GM19467 (cell line): ENCODE results near the gene NLGN1.

ENCODE experiments used
- ATAC-seq: cut with Tn5 transposase; IDR thresholded peaks from one replicate; pipeline ENCODE4 v1.9.1; 2021; ENCODE audit warnings: mild to moderate bottlenecking, moderate library complexity; ENCODE audit not compliant: unreplicated experiment

NLGN1 gene

DNA sequence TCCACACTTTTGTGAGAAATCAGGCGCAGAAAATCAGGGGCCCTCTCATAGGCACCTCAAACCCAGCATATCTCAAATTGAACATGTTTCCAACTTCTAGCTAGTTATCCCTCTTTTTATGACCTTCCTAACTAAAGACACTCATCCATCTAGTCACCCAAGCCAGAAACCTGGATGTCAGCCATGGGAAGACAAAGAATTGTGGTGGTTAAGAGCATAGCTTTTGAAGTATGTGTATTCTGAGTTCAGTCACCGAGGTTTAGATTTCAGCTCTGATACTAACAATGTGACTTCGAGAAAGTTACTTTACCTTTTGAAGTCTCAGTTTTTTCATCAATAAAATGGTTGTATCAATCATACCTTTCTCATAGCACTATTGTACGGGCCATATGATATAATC lies 495.5 kb downstream of the NLGN1 start:
- ATAC-seq = no peak

DNA sequence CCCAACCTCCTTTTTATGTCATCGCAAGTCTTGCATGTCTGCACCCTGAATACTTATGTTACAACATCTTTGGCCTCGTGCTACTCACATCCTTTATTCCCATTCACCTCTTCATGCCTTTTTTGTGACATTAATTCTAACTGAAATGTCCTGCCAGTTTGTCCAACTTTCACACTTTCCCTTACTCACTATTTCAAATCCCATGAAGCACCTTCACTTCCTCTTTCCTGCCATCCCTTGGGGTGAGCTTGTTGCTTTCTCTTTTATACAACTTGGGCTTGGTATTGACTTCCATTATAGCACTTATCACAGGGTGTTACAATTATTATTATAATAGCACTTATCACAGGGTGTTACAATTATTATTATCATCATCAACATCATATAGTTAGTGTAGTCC lies 496.3 kb downstream of the NLGN1 start:
- ATAC-seq = no peak

DNA sequence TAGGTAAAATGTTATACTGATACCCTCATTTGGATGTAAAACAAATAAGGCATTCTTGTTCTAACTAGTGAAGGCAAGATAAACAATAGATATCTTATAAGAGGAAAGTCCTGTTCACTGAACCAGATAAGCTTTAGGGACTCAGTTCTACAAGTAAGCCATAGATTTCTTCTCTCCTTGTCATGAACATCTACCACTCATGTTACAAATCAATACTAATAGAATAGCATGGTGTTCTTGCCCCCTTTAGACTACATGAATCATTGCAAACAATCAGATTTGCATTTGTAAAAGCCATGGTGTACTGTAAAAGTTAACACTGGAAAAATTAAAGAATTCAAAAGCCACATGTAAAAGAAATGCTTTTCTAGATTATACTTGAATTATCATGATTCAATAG lies 500.1 kb downstream of the NLGN1 start:
- no peak for ATAC-seq

DNA sequence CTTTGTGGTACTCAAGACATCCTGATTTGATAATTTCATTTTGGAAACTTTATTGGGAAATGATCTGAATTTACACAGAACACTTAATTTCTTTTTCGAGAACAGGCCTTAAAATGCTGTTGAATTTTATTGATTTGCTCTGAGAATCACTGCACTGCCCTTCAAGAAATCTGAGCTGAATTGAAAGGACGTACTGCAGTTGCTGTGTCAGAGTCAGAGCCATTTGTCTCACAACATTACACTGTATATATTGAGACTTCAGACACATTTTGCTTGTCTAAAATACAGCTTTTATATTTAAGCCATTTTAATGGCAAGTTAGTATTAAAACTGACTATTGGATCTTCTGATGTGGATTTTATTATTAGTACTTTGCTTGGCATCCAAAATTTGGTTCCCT lies 504.1 kb downstream of the NLGN1 start:
- no peak for ATAC-seq

DNA sequence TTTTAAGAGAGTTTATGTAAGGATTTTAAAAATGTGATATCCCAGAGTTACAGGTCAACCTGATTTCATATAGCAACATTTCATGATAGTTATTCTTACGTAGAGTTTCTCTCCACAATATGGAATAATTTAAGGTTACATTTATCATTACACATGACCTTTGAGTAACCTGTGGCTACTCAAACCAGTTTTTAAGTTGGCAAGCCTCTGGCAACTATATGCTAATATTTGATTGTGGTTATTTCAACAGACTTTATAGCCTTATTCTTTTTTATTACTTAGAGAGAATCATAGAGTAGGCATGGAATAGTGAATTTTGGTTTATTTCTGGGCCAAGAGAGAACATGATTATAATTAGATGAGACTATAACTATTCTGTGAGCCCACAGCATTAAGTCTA lies 504.9 kb downstream of the NLGN1 start:
- ATAC-seq = no peak

DNA sequence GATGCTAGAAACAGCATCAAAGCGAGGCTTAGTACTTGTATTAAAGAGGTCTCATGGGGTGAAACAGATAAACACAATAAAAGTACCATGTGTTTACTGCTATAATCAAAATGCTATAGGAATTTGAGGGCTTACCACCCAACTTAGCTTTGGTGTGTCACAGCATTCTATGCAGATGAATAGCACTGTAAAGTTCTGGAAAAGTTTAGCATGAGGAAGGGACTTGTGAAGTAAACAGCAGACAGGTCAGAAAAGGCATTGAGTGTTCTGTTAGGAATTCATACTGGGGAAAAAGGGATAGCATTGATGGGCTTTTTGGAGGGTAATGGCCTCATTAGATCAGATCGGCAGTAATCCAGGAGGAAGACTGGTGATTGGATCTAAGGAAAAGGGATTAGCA lies 505.3 kb downstream of the NLGN1 start:
- no peak for ATAC-seq

DNA sequence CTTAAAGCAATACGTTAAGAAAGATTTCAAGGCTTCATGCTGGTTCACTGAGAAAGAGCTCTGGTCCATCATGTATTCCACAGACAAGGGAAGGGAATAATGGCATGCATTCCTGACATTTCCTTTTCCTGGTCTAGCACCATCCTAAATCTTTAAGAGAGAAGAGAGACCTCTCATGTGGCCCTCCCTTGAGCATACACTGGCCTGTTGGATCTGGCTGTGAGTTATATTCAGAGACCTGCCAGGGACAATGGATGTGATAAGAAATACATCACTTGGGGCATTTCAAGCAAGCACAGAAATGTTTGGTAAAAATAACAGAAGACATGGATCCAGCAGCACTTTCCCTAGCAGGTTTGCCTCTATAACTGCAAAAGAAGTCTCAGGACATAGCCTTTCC lies 507.8 kb downstream of the NLGN1 start:
- ATAC-seq = no peak

DNA sequence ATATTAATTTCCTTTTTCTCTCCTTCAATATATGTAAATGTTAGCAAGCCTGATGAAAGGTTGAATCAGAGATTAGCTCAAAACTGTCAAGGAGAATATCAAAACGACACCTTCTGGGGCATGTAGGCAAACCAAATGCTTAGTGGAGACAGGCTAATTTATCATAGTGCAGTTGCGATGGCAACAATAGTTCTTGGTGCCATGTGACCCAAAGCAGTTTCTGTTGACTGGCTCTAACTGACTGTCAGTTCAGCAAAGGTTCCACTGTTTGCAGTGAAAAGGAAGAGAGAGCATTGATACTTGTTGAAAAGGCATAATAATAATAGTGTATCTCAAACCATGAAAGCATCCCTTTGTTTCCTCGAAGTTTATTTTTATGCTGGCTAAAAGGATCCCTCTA lies 513.9 kb downstream of the NLGN1 start:
- ATAC-seq = no peak

DNA sequence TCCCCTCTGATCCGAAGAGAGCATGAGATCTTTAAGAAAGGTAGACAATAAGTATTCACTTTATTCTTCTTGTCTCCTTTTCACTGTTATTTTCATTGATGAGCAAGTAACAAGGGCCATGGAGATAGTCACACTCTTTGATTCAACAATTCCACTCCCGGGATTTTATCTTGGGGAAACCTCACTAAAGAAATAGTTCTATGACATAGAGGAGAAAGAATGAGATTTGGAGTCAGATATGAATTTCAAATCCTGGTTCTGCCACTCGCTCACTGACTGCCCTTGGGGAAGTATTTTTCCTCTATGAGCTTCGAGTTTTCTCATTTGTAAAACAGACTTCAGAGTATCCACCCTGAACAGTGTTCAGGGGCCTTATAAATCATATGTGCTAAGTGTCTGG lies 514.6 kb downstream of the NLGN1 start:
- no peak for ATAC-seq

DNA sequence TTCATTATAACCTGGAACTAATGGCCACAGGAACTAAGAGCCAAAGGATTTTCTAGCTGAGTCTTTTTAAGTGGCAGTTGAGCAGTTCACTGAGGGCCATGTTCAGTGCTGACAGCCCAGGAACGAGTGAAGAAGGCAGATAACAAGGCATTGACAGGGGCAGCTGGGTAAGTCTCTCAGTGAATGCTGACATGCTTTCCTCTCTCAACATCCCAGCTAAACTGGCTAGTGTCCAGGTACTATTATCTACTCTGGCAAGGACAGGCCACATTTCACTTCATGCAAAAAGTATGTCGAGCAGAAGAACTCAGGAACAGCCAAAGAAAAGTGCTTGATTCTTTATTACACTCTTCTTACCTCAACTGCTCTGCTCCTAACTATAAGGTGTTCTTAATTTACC lies 515.9 kb downstream of the NLGN1 start:
- ATAC-seq = no peak

DNA sequence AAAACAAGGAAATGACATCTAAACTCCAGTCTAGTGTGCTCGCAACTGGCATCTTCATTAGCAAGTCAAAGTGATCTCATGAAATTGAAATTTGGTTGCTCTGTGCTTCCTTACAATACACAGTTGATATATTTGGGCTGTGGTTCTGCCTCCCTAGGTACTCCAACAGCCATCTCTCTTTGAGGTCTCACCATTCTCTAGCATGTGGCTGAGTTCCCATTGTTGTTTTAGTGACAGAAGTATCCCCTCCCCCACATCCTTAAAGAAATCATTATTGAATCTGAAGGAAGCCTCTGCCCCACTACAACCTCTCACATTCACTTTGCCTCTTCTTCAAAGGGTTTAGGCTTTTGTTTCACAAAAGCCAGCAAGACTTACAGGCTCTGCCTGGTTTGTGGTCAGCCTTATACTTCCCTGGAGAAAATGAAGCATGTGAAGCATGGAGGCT lies 516.5 kb downstream of the NLGN1 start:
- no peak for ATAC-seq

DNA sequence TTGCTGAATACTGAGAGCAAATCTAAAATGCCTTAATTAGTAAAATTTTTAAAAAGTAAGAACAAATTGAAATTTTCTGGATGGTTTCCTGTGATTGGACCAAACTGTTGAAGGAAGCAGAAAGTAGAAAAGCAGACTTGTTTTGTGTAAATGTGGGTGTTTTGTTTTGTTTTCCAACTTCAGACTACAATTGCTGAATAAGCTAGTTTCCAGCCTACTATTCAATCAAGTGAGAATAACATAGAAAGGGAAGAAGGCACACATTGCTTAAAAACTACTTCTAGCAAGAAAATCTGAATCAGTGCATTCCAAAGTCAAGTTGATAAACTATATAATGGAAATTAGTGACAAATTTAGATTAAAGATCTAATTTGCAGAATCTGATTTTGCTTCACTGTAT lies 519.3 kb downstream of the NLGN1 start:
- ATAC-seq = no peak

DNA sequence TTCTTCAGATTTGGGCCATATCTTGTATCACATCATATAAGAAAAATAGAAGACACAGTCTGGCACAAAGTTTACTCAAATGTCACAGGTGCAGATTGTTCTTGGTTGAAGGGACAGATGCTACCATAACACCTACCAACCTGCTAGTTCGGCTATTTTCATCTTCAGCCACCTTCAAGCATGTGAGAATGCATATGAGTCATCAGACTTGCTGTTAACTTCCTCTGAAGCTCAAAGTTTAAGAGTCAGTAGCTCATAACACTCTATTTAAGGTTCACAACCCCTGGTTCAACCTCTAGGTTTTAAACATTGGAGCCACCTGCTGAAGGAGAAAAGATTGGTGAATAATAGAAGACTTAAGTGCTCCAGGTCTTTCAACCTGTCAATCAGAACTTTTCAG lies 522.8 kb downstream of the NLGN1 start:
- ATAC-seq = no peak

DNA sequence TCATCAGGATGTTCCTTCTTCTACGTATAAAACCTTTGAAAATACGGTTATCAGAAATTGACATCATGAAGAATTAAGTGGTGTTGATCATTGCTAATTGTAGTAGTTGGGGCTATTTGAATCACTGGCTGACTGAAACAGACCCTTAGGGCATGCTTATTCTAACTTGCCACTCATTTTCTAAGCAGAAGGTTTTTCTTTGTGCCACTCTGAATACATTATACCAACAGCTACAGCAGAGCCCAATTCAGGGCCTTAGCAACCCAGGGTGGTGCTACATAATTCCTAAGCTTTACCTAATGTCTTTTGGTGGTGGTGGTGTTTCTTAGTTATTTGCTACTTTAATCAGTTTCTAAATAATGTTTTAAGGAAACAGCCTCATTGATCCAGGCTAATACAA lies 524.2 kb downstream of the NLGN1 start:
- ATAC-seq = no peak

DNA sequence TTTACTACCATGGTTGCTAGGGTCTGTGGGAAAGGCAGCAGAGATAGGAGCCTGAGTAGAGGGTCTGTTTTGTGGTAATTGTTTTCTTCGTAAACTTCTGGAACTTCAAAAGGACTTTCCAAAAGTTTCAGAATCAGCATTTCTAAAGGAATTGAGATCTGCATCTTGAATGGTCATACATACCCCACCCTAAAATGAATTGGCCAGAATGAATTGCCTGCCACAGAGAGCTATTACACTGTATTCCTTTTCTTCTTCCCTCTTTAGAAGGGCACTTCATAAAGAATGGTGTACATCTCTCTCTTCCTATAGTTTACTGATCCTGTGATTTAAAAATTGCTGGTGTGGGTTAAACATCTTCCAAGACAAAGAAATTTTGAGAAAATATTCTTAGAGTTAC lies 525.7 kb downstream of the NLGN1 start:
- no peak for ATAC-seq

DNA sequence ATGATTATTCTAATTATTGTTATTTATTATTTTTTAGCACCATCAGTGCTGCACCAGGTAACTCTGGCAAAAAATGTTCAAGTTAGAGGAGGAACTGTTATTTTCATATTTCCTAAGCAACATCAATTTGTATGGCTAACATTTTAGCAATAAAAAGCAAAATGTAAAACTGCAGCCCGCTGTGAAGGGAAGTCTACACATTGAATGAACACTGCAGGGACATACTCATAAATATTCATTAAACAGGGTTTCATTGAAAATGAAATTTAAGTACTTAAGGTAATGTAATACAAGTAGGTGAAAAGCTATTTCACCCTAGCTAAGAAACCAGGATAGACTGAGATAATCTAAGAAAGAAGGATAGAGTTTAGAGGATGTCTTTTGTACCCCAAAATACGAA lies 532.7 kb downstream of the NLGN1 start:
- no peak for ATAC-seq

DNA sequence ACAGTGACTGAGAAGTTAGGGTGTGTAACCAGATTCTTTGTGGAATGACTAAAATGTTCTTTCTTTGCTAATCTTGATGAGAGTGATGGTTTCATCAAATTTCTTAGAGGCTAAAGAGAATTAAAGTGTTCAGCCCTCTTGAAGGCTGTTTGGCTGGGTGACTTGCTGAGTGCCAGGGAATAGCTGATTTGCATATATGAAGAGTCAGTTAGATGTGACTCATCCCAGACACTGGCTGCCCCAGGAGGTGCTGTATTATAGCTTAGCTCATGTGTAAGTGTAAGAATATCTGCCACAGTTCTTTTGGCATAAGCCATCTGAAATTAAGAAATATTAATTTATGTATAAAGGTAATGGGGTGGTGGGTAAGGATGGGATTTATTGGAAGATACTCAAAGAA lies 535.1 kb downstream of the NLGN1 start:
- ATAC-seq = no peak

DNA sequence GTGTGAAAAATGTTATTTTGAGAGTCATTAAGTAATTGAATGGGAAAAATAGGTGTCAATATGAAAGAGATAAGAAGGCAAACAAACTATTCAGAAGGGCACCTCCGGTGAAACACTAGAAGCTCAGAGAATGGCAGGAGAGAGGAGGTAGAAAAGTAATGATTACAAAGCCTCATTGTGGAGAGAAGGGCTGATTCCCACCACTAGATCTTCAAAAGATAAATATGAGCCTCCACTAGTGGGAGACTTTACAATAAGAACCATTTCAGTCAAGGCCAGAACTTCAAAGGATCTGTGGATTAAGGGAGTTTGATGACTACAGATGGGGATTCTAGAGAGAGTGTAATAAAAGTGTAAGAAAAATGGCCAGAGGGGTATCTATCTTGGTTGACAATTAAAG lies 535.6 kb downstream of the NLGN1 start:
- no peak for ATAC-seq

DNA sequence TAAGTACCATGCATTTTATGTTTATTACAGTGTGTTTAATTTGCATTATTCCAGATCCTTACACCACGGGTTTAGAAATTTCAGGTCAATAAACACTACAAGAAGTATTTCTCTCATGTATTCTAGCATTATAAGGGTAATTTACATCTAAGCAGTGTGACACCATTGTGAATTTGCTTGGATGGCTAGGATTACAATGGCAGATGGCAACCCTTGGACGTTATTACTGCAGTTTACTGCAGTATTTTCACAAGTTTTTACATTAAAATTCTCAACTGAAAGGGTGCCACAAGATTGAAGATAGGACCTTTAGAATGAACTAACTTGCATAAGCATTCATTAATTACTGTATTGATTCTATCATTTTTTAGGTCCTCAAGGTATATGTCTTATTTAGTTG lies 538.8 kb downstream of the NLGN1 start:
- no peak for ATAC-seq

DNA sequence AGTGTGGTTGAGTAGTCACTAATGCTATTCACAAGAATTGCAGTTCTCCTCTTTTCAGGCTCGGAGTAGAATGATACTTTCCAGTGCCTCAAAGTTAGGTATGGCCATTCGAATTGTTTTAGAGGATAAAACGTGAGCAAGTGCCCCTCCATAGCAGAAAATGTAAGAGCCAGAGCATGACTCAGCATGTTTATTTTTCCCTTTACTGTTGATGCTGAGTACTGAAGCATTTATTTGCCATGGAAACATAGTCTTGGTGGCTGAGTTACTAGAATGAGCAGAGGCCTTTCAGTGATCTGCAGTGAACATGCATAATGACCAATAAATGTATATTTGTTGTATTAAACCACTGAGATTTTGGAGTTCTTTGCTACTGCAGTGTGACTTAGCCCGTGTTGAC lies 540.6 kb downstream of the NLGN1 start:
- ATAC-seq = no peak

DNA sequence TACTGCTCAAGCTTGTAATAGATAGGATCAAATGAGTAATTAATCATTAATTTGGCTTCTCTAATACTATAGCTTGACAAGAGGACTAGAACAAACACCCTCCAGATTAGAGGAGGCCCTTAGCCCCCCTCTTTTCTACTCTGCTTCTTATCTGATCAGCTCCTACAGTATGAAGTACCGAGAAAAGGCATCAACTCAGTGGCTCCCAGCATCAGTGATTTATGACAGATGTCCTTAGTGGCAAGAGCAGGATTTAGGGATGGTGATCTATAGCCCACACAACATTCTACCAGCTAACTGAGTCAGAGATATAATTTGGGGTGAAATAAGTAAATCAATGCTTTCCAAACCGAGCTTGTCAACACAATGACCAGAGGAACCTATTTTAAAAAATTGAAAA lies 541.1 kb downstream of the NLGN1 start:
- no peak for ATAC-seq

DNA sequence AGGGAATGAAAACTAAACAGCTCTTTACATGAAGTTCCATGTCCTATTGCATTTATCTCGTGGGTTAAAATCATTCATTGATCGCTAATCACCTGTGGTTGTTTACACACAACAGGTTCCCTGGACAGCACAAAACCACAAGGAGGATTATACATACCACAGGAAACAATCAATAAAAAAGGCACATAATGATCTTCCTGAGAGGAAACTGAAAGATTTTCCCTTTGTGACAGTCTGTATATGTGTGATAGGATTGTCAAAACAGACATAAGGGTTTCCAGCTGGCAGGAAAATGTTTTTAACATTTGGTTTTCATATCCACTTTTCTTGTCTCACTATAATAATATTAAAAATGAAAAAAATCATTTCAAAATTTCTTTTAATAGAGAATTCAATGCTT lies 541.8 kb downstream of the NLGN1 start:
- no peak for ATAC-seq

DNA sequence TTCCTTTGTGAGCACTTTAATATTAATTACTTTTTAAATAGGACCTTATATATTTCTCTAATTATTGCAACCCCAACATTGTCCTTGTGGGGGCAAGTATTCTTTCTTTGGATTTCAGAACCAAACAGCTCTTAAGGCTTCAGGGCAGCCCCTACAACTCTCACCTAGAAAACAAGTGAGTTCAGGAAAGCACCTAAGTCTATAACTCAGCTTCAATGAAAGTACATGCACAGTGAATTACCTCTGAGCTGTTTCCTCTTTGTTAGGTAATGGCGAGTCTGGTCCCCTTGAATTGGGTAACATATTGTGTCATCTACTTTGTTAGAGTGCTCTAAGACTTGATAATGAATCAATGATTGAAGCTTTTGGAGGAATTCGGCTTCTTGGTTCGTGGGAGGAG lies 545.7 kb downstream of the NLGN1 start:
- no peak for ATAC-seq

DNA sequence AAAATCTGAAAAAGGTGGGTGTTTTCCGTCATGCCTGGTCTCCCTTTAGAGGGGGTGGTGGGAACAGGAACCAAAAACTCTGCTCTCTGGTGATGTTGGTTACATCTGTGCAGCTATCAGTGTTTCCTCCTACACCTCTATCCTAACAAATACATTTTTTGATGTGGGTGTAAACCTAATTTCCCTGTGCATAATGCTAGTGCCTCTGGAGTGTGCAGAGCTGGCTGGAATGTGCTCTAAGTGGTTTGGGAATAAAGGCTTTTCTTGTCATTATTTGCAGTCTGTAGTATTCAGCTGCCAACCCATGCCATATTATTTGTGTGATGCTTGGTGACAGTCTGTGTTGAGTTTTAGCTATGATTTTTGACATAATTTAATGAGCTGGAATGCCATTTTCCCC lies 547.6 kb downstream of the NLGN1 start:
- no peak for ATAC-seq
